ENCODE measurements around the gene SLC6A11. TPM values are rescaled to one million over a fixed set of nuclear protein-coding genes. Genes with fewer than 3 reads are reported as not detected.

SLC6A11 gene
- total and polyA plus RNA-seq, 2 donors (not counting 1 experiment from before 2014, with no cell fraction given): not detected

GRCh38 chr3:10962481-10963036 is 146.5 kb downstream of the SLC6A11 start:
- H3K4me3 Mint-ChIP-seq: no peak overlapping the region
- H3K27ac ChIP-seq (ENCODE audit: low read length in 2 of 2): no peak overlapping the region
- H3K4me1 Mint-ChIP-seq: no peaks in the 10 kb centered on the region
- no peak for DNase-seq
- no peaks in the 10 kb centered on the region for H3K79me2 ChIP-seq (ENCODE audit: control insufficient read depth, insufficient read depth, low read length)
- H3K27me3 Mint-ChIP-seq: peaks cover 28% of the 10 kb centered on the region
- H4K20me1 ChIP-seq (ENCODE audit: control insufficient read depth, insufficient read depth, low read length, poor library complexity, severe bottlenecking): no peaks in the 10 kb centered on the region
- peaks cover 0 to 12% (median under 1%) of the 10 kb centered on the region in 4 experiments for H3K27me3 ChIP-seq (replicated peaks in 1 of 4; ENCODE audit: control extremely low read depth in 1 of 4, control insufficient read depth in 3 of 4, insufficient read depth in 4 of 4, low read length in 3 of 4)
- no CpG with 5 or more reads among the region's 5 CpGs for WGBS (ENCODE audit: insufficient coverage)
- H3K4me2 ChIP-seq (replicated peaks; ENCODE audit: low read depth, low read length, poor library complexity, severe bottlenecking): no peak overlapping the region
- H3K9ac ChIP-seq (ENCODE audit: low read length): no peak overlapping the region
- no peak overlapping the region for H3K27ac Mint-ChIP-seq
- POLR2A ChIA-PET: no interaction called here
- no peaks in the 10 kb centered on the region for H3K4me1 ChIP-seq (ENCODE audit: control insufficient read depth in 2 of 2, insufficient read depth in 2 of 2, low read length in 2 of 2)
- no peaks in the 10 kb centered on the region for H3K9me3 ChIP-seq (ENCODE audit: control extremely low read depth in 1 of 3, control insufficient read depth in 2 of 3, insufficient read depth in 1 of 3, low read length in 2 of 3)
- ATAC-seq (ENCODE audit: low read depth): no peak
- intact Hi-C loops (cut with micrococcal nuclease): no loop called here
- H3K4me3 ChIP-seq (ENCODE audit: control extremely low read depth in 1 of 5, extremely low read depth in 1 of 5, insufficient read depth in 1 of 5, low read depth in 2 of 5, low read length in 4 of 5): no peak overlapping the region
- H2AFZ ChIP-seq (ENCODE audit: insufficient read depth, low read depth, low read length, poor library complexity, severe bottlenecking): no peak overlapping the region
- no peaks in the 10 kb centered on the region for H3K9me3 Mint-ChIP-seq (ENCODE audit: insufficient read depth)
- no peaks in the 10 kb centered on the region for H3K36me3 ChIP-seq (replicated peaks in 1 of 2; ENCODE audit: control extremely low read depth in 1 of 2, control insufficient read depth in 1 of 2, extremely low read depth in 1 of 2, insufficient read depth in 2 of 2, low read length in 1 of 2)
- TF ChIP-seq CTCF (IDR thresholded peaks at IDR 0.05) (no peak), EZH2 (IDR thresholded peaks at IDR 0.05; ENCODE audit: borderline replicate concordance, insufficient read depth, low read depth, low read length, poor library complexity, severe bottlenecking) (no peak)
- CTCF ChIA-PET: interaction anchor here (1.2 kb wide), 1 partner anchor 18 kb away, joined by 3 read pairs; no protein-coding TSS in a partner anchor

DNA sequence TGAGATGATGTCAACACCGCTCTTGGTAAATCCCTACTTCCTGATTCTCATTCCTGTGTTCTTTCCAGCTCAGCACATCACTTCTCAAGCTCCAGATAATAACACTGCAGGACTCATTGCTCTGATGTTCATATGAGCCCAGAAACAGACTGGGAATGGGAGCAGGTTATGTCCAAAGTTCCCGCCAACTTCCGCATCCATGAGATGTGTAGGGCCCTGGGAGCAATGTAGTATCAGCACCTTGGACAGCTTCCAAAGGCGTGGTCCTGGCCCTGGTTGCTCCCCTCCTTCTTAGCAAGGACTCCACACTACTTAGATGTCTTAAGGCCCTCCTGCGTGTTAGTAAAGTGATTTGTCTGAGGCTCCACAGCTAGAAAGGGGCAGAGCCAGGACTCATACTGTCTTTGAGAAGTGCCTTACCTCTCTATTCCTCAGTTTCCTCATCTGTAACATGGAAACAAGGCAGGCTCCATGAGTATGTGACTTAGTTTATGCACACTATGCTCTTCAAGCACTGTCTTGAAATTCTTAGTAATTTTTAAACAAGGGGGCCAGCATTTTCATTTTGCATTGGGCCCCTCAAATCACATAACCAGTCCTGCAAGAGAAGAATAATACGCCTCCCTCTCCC is 148.6 kb downstream of the SLC6A11 start:
- Histone ChIP-seq H3K27me3 (replicated peaks in 1 of 4; ENCODE audit: control extremely low read depth in 1 of 4, control insufficient read depth in 3 of 4, insufficient read depth in 4 of 4, low read length in 3 of 4) (peaks cover 0 to 7% (median under 1%) of the 10 kb centered on the region in 4 experiments), H3K4me3 (ENCODE audit: control extremely low read depth in 1 of 5, extremely low read depth in 1 of 5, insufficient read depth in 1 of 5, low read depth in 2 of 5, low read length in 4 of 5) (no peak overlapping the region), H2AFZ (ENCODE audit: insufficient read depth, low read depth, low read length, poor library complexity, severe bottlenecking) (no peak overlapping the region), H3K4me1 (ENCODE audit: control insufficient read depth in 2 of 2, insufficient read depth in 2 of 2, low read length in 2 of 2) (no peaks in the 10 kb centered on the region), H3K4me2 (replicated peaks; ENCODE audit: low read depth, low read length, poor library complexity, severe bottlenecking) (no peak overlapping the region), H3K9me3 (ENCODE audit: control extremely low read depth in 1 of 3, control insufficient read depth in 2 of 3, insufficient read depth in 1 of 3, low read length in 2 of 3) (no peaks in the 10 kb centered on the region), H3K27ac (ENCODE audit: low read length in 2 of 2) (no peak overlapping the region), H3K79me2 (ENCODE audit: control insufficient read depth, insufficient read depth, low read length) (no peaks in the 10 kb centered on the region), H3K36me3 (replicated peaks in 1 of 2; ENCODE audit: control extremely low read depth in 1 of 2, control insufficient read depth in 1 of 2, extremely low read depth in 1 of 2, insufficient read depth in 2 of 2, low read length in 1 of 2) (no peaks in the 10 kb centered on the region), H4K20me1 (ENCODE audit: control insufficient read depth, insufficient read depth, low read length, poor library complexity, severe bottlenecking) (no peaks in the 10 kb centered on the region), H3K9ac (ENCODE audit: low read length) (no peak overlapping the region)
- H3K9me3 Mint-ChIP-seq (ENCODE audit: insufficient read depth): no peaks in the 10 kb centered on the region
- peaks cover 31% of the 10 kb centered on the region for H3K27me3 Mint-ChIP-seq
- no peak for DNase-seq
- POLR2A ChIA-PET: no interaction called here
- no peak for ATAC-seq (ENCODE audit: low read depth)
- intact Hi-C loops (cut with micrococcal nuclease): no loop called here
- H3K4me1 Mint-ChIP-seq: no peaks in the 10 kb centered on the region
- H3K27ac Mint-ChIP-seq: no peak overlapping the region
- TF ChIP-seq CTCF (IDR thresholded peaks at IDR 0.05) (no peak), EZH2 (IDR thresholded peaks at IDR 0.05; ENCODE audit: borderline replicate concordance, insufficient read depth, low read depth, low read length, poor library complexity, severe bottlenecking) (no peak)
- 56% methylated on average over 3 of the region's 6 CpGs for WGBS (ENCODE audit: insufficient coverage)
- CTCF ChIA-PET: no interaction called here
- H3K4me3 Mint-ChIP-seq: no peak overlapping the region

Data from B cell (primary cell).